CD4-positive, alpha-beta T cell treated with Interleukin-15 for 4 hours (primary cell): ENCODE results near the gene ZNF366.

ENCODE experiments used
- DNase-seq: peaks from one replicate; pipeline ENCODE4 v3.0.0-alpha.2; 2020; ENCODE audit warnings: low spot score

The ZNF366 gene

GRCh38 chr5:72402959-72403628 is 104.1 kb downstream of the ZNF366 start:
- no peak for DNase-seq

- DNase-seq, result no peak
Measured at GRCh38 chr5:72402381-72402890, 104.8 kb downstream of the ZNF366 start.

DNA sequence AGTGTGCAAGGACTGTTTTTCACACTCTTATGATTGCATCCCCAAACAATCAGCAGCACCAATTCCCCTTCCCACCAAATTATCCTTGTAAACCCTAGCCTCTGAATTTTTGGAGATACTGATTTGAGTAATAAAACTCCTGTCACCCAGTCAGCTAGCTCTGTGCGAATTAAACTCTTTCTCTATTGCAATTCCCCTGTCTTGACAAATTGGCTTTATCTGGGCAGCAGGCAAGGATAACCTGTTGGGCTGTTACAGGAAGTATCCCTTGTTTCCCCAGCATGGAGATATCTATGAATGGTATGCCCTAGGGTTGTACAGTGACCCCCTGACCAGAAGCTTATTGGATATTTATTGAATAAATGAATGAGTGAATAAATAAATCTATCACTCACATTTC is 106.3 kb downstream of the ZNF366 start:
- no peak for DNase-seq

- no peak for DNase-seq
Measured at GRCh38 chr5:72397836-72398235, 109.4 kb downstream of the ZNF366 start.

- DNase-seq, result no peak
Measured at GRCh38 chr5:72394688-72395087, 112.5 kb downstream of the ZNF366 start.

DNA sequence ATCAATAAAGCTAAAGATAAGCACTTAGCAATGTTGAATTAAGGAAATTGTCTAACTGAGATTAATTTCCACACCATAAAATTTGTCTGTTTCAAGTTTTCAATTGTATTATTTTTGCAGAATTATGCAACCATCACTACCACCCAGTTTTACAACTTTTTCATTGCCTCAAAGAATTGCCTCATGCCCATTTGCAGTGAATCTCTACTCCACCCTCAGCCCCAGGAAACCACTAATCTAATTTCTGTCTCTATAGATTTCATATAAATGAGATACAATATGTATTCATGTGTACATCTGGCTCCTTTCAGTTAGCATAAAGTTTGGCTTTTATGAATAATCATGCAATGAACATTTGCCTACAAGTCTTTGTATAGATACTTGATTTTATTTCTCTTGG is 114.2 kb downstream of the ZNF366 start:
- no peak for DNase-seq
